Chondrocyte (in vitro differentiated cells): Measurements from ENCODE around the gene KLHL17. TPM values are rescaled to one million over a fixed set of nuclear protein-coding genes. Genes with fewer than 3 reads are reported as not detected.

Experiments used
- DNase-seq: peaks from one replicate; pipeline ENCODE4 v3.0.0; 2021; ENCODE audit warnings: mixed read lengths, low spot score
- H3K27ac Mint-ChIP-seq: one replicate; pipeline ENCODE4 v1.8.0; 2021; ENCODE audit warnings: mild to moderate bottlenecking, moderate library complexity, mixed read lengths; ENCODE audit not compliant: unreplicated experiment
- H3K27me3 Mint-ChIP-seq: 2 replicates; pipeline ENCODE4 v1.8.0; 2021; ENCODE audit warnings: low read depth, mixed read lengths
- H3K36me3 Mint-ChIP-seq: 2 replicates; pipeline ENCODE4 v1.8.0; 2021; ENCODE audit warnings: low read depth, mixed read lengths
- H3K4me1 Mint-ChIP-seq: 2 replicates; pipeline ENCODE4 v1.8.0; 2021; ENCODE audit warnings: low read depth, mild to moderate bottlenecking, mixed read lengths
- H3K4me3 Mint-ChIP-seq: one replicate; pipeline ENCODE4 v1.8.0; 2021; ENCODE audit warnings: mild to moderate bottlenecking, moderate library complexity, mixed read lengths; ENCODE audit not compliant: unreplicated experiment
- H3K9me3 Mint-ChIP-seq: 2 replicates; pipeline ENCODE4 v1.8.0; 2021; ENCODE audit warnings: low read depth, mixed read lengths
- CTCF ChIP-seq: fragments of 200-600 bp; sonication (generic); IDR thresholded peaks from 2 replicates; pipeline ENCODE4 v1.5.0; 2021; ENCODE audit warnings: antibody characterized with exemption, mild to moderate bottlenecking, moderate library complexity
- total RNA-seq: library from RNA; stranded (reverse); gene quantifications from 3 replicates; pipeline ENCODE4 v1.2.1, GENCODE V29; 2021

KLHL17 gene
- total RNA-seq, 1 donor from 2014 or later, result 19.1 TPM

GRCh38 chr1:966704-967300 is 6.4 kb downstream of the KLHL17 start:
- Mint-ChIP-seq H3K9me3 (no peaks in the 10 kb centered on the region), H3K4me3 (peak overlapping the region; percentile 75), H3K27me3 (peaks cover 3% of the 10 kb centered on the region), H3K4me1 (peaks cover 6% of the 10 kb centered on the region), H3K27ac (no peak overlapping the region), H3K36me3 (no peaks in the 10 kb centered on the region)
- no peak for DNase-seq
- no peak for TF ChIP-seq CTCF

- no peak for DNase-seq
- Mint-ChIP-seq H3K4me1 (peaks cover 6% of the 10 kb centered on the region), H3K36me3 (no peaks in the 10 kb centered on the region), H3K4me3 (no peak overlapping the region), H3K27me3 (peaks cover 3% of the 10 kb centered on the region), H3K9me3 (no peaks in the 10 kb centered on the region), H3K27ac (no peak overlapping the region)
- no peak for TF ChIP-seq CTCF
These were observed 7.3 kb downstream of the KLHL17 start for GRCh38 chr1:967466-968343.

- peaks cover 6% of the 10 kb centered on the region for H3K4me1 Mint-ChIP-seq
- H3K9me3 Mint-ChIP-seq, result no peaks in the 10 kb centered on the region
- H3K27ac Mint-ChIP-seq, result no peak overlapping the region
- no peaks in the 10 kb centered on the region for H3K36me3 Mint-ChIP-seq
- no peak for DNase-seq
- no peak for TF ChIP-seq CTCF
- peaks cover 3% of the 10 kb centered on the region for H3K27me3 Mint-ChIP-seq
- no peak overlapping the region for H3K4me3 Mint-ChIP-seq
These were observed 9.0 kb downstream of the KLHL17 start for GRCh38 chr1:969260-969855.

GRCh38 chr1:970242-970972 is 10.0 kb downstream of the KLHL17 start:
- Mint-ChIP-seq H3K4me3 (no peak overlapping the region), H3K27me3 (peaks cover 6% of the 10 kb centered on the region), H3K9me3 (no peaks in the 10 kb centered on the region), H3K4me1 (peaks cover 6% of the 10 kb centered on the region), H3K27ac (no peak overlapping the region), H3K36me3 (no peaks in the 10 kb centered on the region)
- no peak for DNase-seq
- TF ChIP-seq CTCF, result no peak
